ENCODE measurements around the gene PGLYRP1.

Gene PGLYRP1

GRCh38 chr19:46022431-46023310, at the start of gene PGLYRP1:
PGLYRP1 (minus strand) TSS chr19:46023053; CDS start chr19:46023021, 32 bp downstream.
- H3K9ac ChIP-seq (ENCODE audit: low read depth, low read length) = no peak within 1 kb of the TSS
- H3K9me3 ChIP-seq (ENCODE audit: control insufficient read depth, insufficient read depth, low read length) = peaks cover 2% of the 10 kb centered on the region; the same call in 1 of the 2 replicates
- H3K36me3 ChIP-seq (ENCODE audit: insufficient read depth, low read length) = no peaks in the 10 kb centered on the region; the same call in 1 of the 2 replicates
- H3K4me1 ChIP-seq (ENCODE audit: insufficient read depth, low read length) = peaks cover 12% of the 10 kb centered on the region; the same call in 1 of the 2 replicates

GRCh38 chr19:46069806-46070341, 47.0 kb upstream of the PGLYRP1 start:
- no peaks in the 10 kb centered on the region for H3K9me3 ChIP-seq (ENCODE audit: control insufficient read depth, insufficient read depth, low read length)
- H3K9ac ChIP-seq (ENCODE audit: low read depth, low read length) = no peak overlapping the region
- H3K4me1 ChIP-seq (ENCODE audit: insufficient read depth, low read length) = no peaks in the 10 kb centered on the region
- no peaks in the 10 kb centered on the region for H3K36me3 ChIP-seq (ENCODE audit: insufficient read depth, low read length)

- Histone ChIP-seq H3K9me3 (ENCODE audit: control insufficient read depth, insufficient read depth, low read length) (no peaks in the 10 kb centered on the region), H3K4me1 (ENCODE audit: insufficient read depth, low read length) (no peaks in the 10 kb centered on the region), H3K9ac (ENCODE audit: low read depth, low read length) (no peak overlapping the region), H3K36me3 (ENCODE audit: insufficient read depth, low read length) (no peaks in the 10 kb centered on the region)
Observed at GRCh38 chr19:46068345-46069258, 45.7 kb upstream of the PGLYRP1 start.

- Histone ChIP-seq H3K36me3 (ENCODE audit: insufficient read depth, low read length) (no peaks in the 10 kb centered on the region), H3K9ac (ENCODE audit: low read depth, low read length) (no peak overlapping the region), H3K4me1 (ENCODE audit: insufficient read depth, low read length) (no peaks in the 10 kb centered on the region), H3K9me3 (ENCODE audit: control insufficient read depth, insufficient read depth, low read length) (no peaks in the 10 kb centered on the region)
Observed at GRCh38 chr19:46067691-46068090, 44.8 kb upstream of the PGLYRP1 start.

- H3K36me3 ChIP-seq (ENCODE audit: insufficient read depth, low read length) = no peaks in the 10 kb centered on the region
- H3K4me1 ChIP-seq (ENCODE audit: insufficient read depth, low read length) = no peaks in the 10 kb centered on the region
- H3K9ac ChIP-seq (ENCODE audit: low read depth, low read length) = no peak overlapping the region
- no peaks in the 10 kb centered on the region; the same call in 1 of the 2 replicates for H3K9me3 ChIP-seq (ENCODE audit: control insufficient read depth, insufficient read depth, low read length)
Observed at GRCh38 chr19:46066471-46066870, 43.6 kb upstream of the PGLYRP1 start.

GRCh38 chr19:46065486-46066071, 42.7 kb upstream of the PGLYRP1 start:
- no peaks in the 10 kb centered on the region for H3K36me3 ChIP-seq (ENCODE audit: insufficient read depth, low read length)
- H3K9ac ChIP-seq (ENCODE audit: low read depth, low read length) = no peak overlapping the region
- H3K4me1 ChIP-seq (ENCODE audit: insufficient read depth, low read length) = no peaks in the 10 kb centered on the region
- H3K9me3 ChIP-seq (ENCODE audit: control insufficient read depth, insufficient read depth, low read length) = no peaks in the 10 kb centered on the region; the same call in 1 of the 2 replicates

GRCh38 chr19:46063201-46063600, 40.3 kb upstream of the PGLYRP1 start:
- peaks cover 11% of the 10 kb centered on the region for H3K9me3 ChIP-seq (ENCODE audit: control insufficient read depth, insufficient read depth, low read length)
- H3K36me3 ChIP-seq (ENCODE audit: insufficient read depth, low read length) = no peaks in the 10 kb centered on the region

GRCh38 chr19:46060012-46060411, 37.2 kb upstream of the PGLYRP1 start:
- no peaks in the 10 kb centered on the region for H3K4me1 ChIP-seq (ENCODE audit: insufficient read depth, low read length)
- no peaks in the 10 kb centered on the region for H3K36me3 ChIP-seq (ENCODE audit: insufficient read depth, low read length)
- peaks cover 11% of the 10 kb centered on the region for H3K9me3 ChIP-seq (ENCODE audit: control insufficient read depth, insufficient read depth, low read length)
- no peak overlapping the region for H3K9ac ChIP-seq (ENCODE audit: low read depth, low read length)

More at GRCh38 chr19:46063201-46063600, 40.3 kb upstream of the PGLYRP1 start:
- no peak overlapping the region for H3K9ac ChIP-seq (ENCODE audit: low read depth, low read length)
- no peaks in the 10 kb centered on the region for H3K4me1 ChIP-seq (ENCODE audit: insufficient read depth, low read length)

- Histone ChIP-seq H3K4me1 (ENCODE audit: insufficient read depth, low read length) (no peaks in the 10 kb centered on the region), H3K9me3 (ENCODE audit: control insufficient read depth, insufficient read depth, low read length) (peaks cover 11% of the 10 kb centered on the region), H3K9ac (ENCODE audit: low read depth, low read length) (no peak overlapping the region), H3K36me3 (ENCODE audit: insufficient read depth, low read length) (no peaks in the 10 kb centered on the region)
Observed at GRCh38 chr19:46058778-46059177, 35.9 kb upstream of the PGLYRP1 start.

- H3K4me1 ChIP-seq (ENCODE audit: insufficient read depth, low read length) = no peaks in the 10 kb centered on the region
- H3K9me3 ChIP-seq (ENCODE audit: control insufficient read depth, insufficient read depth, low read length) = peaks cover 11% of the 10 kb centered on the region
- H3K9ac ChIP-seq (ENCODE audit: low read depth, low read length) = no peak overlapping the region
- H3K36me3 ChIP-seq (ENCODE audit: insufficient read depth, low read length) = no peaks in the 10 kb centered on the region
Observed at GRCh38 chr19:46056536-46056935, 33.7 kb upstream of the PGLYRP1 start.

GRCh38 chr19:46052896-46053295, 30.0 kb upstream of the PGLYRP1 start:
- Histone ChIP-seq H3K36me3 (ENCODE audit: insufficient read depth, low read length) (no peaks in the 10 kb centered on the region), H3K9ac (ENCODE audit: low read depth, low read length) (no peak overlapping the region), H3K4me1 (ENCODE audit: insufficient read depth, low read length) (no peaks in the 10 kb centered on the region), H3K9me3 (ENCODE audit: control insufficient read depth, insufficient read depth, low read length) (no peaks in the 10 kb centered on the region)

GRCh38 chr19:46049597-46049996, 26.7 kb upstream of the PGLYRP1 start:
- H3K4me1 ChIP-seq (ENCODE audit: insufficient read depth, low read length) = no peaks in the 10 kb centered on the region
- H3K9ac ChIP-seq (ENCODE audit: low read depth, low read length) = no peak overlapping the region
- H3K9me3 ChIP-seq (ENCODE audit: control insufficient read depth, insufficient read depth, low read length) = peaks cover 3% of the 10 kb centered on the region; the same call in 1 of the 2 replicates
- no peaks in the 10 kb centered on the region for H3K36me3 ChIP-seq (ENCODE audit: insufficient read depth, low read length)

- H3K36me3 ChIP-seq (ENCODE audit: insufficient read depth, low read length) = no peaks in the 10 kb centered on the region
- H3K9ac ChIP-seq (ENCODE audit: low read depth, low read length) = no peak overlapping the region
- H3K9me3 ChIP-seq (ENCODE audit: control insufficient read depth, insufficient read depth, low read length) = peaks cover 6% of the 10 kb centered on the region; the same call in 1 of the 2 replicates
- H3K4me1 ChIP-seq (ENCODE audit: insufficient read depth, low read length) = no peaks in the 10 kb centered on the region
Observed at GRCh38 chr19:46043519-46043918, 20.7 kb upstream of the PGLYRP1 start.
